ENCODE measurements around the gene GOT1. TPM values are rescaled to one million over a fixed set of nuclear protein-coding genes. Genes with fewer than 3 reads are reported as not detected.

GOT1 gene
- total RNA-seq, 1 experiment from 2014 or later, result 65.7 TPM

- H3K27ac ChIP-seq (ENCODE audit: low read depth, low read length, poor library complexity, severe bottlenecking), result no peak overlapping the region
- no peak overlapping the region for H3K4me3 ChIP-seq (ENCODE audit: low read depth, low read length, poor library complexity, severe bottlenecking)
- no peak for DNase-seq (ENCODE audit: low spot score)
- intact Hi-C loops (cut with micrococcal nuclease; ENCODE audit: unreplicated experiment), result loop anchor here (10.0 kb wide), 1 partner anchor 899 kb away; no protein-coding TSS in a partner anchor
- no peak for TF ChIP-seq EZH2 (IDR thresholded peaks at IDR 0.05; ENCODE audit: borderline replicate concordance, low read depth, low read length, poor library complexity, severe bottlenecking)
- TF ChIP-seq CTCF (conservative IDR thresholded peaks at IDR 0.05; ENCODE audit: low read depth, low read length), result no peak
- POLR2A ChIA-PET (ENCODE audit: low non-redundant PET), result no interaction called here
- no peaks in the 10 kb centered on the region for H3K36me3 ChIP-seq (ENCODE audit: insufficient read depth, low read length, poor library complexity, severe bottlenecking)
- BruUV-seq (replicated peaks), result no TSS peak
- H3K27me3 ChIP-seq (replicated peaks; ENCODE audit: insufficient read depth, low read depth, low read length, poor library complexity), result peaks cover 20% of the 10 kb centered on the region
- H3K4me1 ChIP-seq (ENCODE audit: insufficient read depth, low read length, poor library complexity, severe bottlenecking), result no peaks in the 10 kb centered on the region
- CTCF ChIA-PET, result no interaction called here
- H3K9me3 ChIP-seq (ENCODE audit: low read depth, low read length, poor library complexity, severe bottlenecking), result no peaks in the 10 kb centered on the region
These were observed 66.3 kb downstream of the GOT1 start for GRCh38 chr10:99364125-99364524.

DNA sequence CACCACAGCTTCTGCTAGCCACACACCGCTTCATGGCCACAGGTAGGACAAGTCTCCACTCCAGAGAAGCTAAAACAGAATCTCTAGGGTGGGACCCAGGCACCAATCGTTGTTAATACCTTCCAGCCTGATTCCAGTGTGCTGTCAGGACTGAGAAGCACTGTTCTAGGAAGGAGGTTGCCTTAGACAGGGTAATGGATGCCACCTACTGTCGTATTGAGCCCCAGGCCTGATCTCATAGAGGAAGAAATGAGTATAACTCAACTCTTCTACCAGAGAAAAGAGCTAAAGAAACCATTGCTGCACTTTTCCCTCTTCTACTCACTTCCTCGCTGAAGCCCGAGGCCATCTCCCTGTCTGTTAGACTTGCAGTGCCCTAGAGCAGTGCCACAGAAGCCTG, 69.5 kb downstream of the GOT1 start:
- Histone ChIP-seq H3K27me3 (replicated peaks; ENCODE audit: insufficient read depth, low read depth, low read length, poor library complexity) (peaks cover 6% of the 10 kb centered on the region), H3K4me3 (ENCODE audit: low read depth, low read length, poor library complexity, severe bottlenecking) (no peak overlapping the region), H3K27ac (ENCODE audit: low read depth, low read length, poor library complexity, severe bottlenecking) (no peak overlapping the region), H3K36me3 (ENCODE audit: insufficient read depth, low read length, poor library complexity, severe bottlenecking) (no peaks in the 10 kb centered on the region), H3K4me1 (ENCODE audit: insufficient read depth, low read length, poor library complexity, severe bottlenecking) (no peaks in the 10 kb centered on the region), H3K9me3 (ENCODE audit: low read depth, low read length, poor library complexity, severe bottlenecking) (no peaks in the 10 kb centered on the region)
- POLR2A ChIA-PET (ENCODE audit: low non-redundant PET), result no interaction called here
- BruUV-seq (replicated peaks), result no TSS peak
- DNase-seq (ENCODE audit: low spot score), result no peak
- CTCF ChIA-PET, result no interaction called here
- TF ChIP-seq EZH2 (IDR thresholded peaks at IDR 0.05; ENCODE audit: borderline replicate concordance, low read depth, low read length, poor library complexity, severe bottlenecking), result no peak
- TF ChIP-seq CTCF (conservative IDR thresholded peaks at IDR 0.05; ENCODE audit: low read depth, low read length), result no peak
- intact Hi-C loops (cut with micrococcal nuclease; ENCODE audit: unreplicated experiment), result loop anchor here (10.0 kb wide), 1 partner anchor 896 kb away; no protein-coding TSS in a partner anchor

DNA sequence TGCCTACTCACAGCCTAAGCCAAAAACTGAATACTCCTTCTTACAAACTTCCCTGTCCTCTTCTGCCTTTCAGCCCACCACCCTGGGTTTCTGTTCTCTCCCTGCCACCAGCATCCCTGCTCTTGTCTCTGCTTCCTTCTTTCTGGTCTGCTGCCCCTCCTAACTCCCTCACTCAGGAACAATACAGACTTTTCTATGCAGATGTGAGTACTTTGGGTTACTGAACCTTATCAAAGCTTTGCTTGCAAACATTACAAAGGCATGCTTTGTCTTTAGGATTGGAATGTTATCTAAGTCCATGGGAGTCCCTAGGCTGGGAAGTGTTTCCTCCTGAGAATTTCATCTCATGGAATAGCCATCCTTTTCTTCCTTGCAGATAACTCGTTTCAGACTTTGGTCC, 72.3 kb downstream of the GOT1 start:
- Histone ChIP-seq H3K4me1 (ENCODE audit: insufficient read depth, low read length, poor library complexity, severe bottlenecking) (no peaks in the 10 kb centered on the region), H3K27me3 (replicated peaks; ENCODE audit: insufficient read depth, low read depth, low read length, poor library complexity) (peaks cover 19% of the 10 kb centered on the region), H3K36me3 (ENCODE audit: insufficient read depth, low read length, poor library complexity, severe bottlenecking) (no peaks in the 10 kb centered on the region), H3K4me3 (ENCODE audit: low read depth, low read length, poor library complexity, severe bottlenecking) (no peak overlapping the region), H3K27ac (ENCODE audit: low read depth, low read length, poor library complexity, severe bottlenecking) (no peak overlapping the region), H3K9me3 (ENCODE audit: low read depth, low read length, poor library complexity, severe bottlenecking) (no peaks in the 10 kb centered on the region)
- intact Hi-C loops (cut with micrococcal nuclease; ENCODE audit: unreplicated experiment), result no loop called here
- CTCF ChIA-PET, result no interaction called here
- DNase-seq (ENCODE audit: low spot score), result no peak
- TF ChIP-seq CTCF (conservative IDR thresholded peaks at IDR 0.05; ENCODE audit: low read depth, low read length) (no peak), EZH2 (IDR thresholded peaks at IDR 0.05; ENCODE audit: borderline replicate concordance, low read depth, low read length, poor library complexity, severe bottlenecking) (no peak)
- POLR2A ChIA-PET (ENCODE audit: low non-redundant PET), result no interaction called here
- no TSS peak for BruUV-seq (replicated peaks)

Data from A673 (cell line).